HTERT RPE-1 (cell line): ENCODE data around the gene ABCA9.

Experiments used
- in situ Hi-C: fragments of 300-500 bp; cut with MboI; formaldehyde crosslinking; loops from 4 replicates; pipeline ENCODE4 v1.14.3; 2020; ENCODE audit warnings: low sequenced_read_pairs

The ABCA9 gene

GRCh38 chr17:69069226-69069750 lies 8.6 kb upstream of the ABCA9 start:
- in situ Hi-C loops, result no loop called here

GRCh38 chr17:69067274-69068047 lies 6.7 kb upstream of the ABCA9 start:
- in situ Hi-C loops, result no loop called here

- in situ Hi-C loops, result no loop called here
Observed at GRCh38 chr17:69066482-69066881, 5.8 kb upstream of the ABCA9 start.

- in situ Hi-C loops, result no loop called here
Observed at GRCh38 chr17:69065113-69065512, 4.4 kb upstream of the ABCA9 start.

- in situ Hi-C loops, result no loop called here
Observed at GRCh38 chr17:69064476-69064875, 3.7 kb upstream of the ABCA9 start.

GRCh38 chr17:69064001-69064400 lies 3.3 kb upstream of the ABCA9 start:
- in situ Hi-C loops, result no loop called here

GRCh38 chr17:69062860-69063581 lies 2.3 kb upstream of the ABCA9 start:
- in situ Hi-C loops, result no loop called here

- in situ Hi-C loops, result no loop called here
Observed at GRCh38 chr17:69061721-69062556, 1.2 kb upstream of the ABCA9 start.

- in situ Hi-C loops, result no loop called here
Observed at GRCh38 chr17:69059458-69060175, 1.1 kb downstream of the ABCA9 start.

GRCh38 chr17:69058165-69058564 lies 2.6 kb downstream of the ABCA9 start:
- in situ Hi-C loops, result no loop called here

GRCh38 chr17:69057280-69057679 lies 3.4 kb downstream of the ABCA9 start:
- in situ Hi-C loops, result no loop called here

GRCh38 chr17:69056179-69056823 lies 4.4 kb downstream of the ABCA9 start:
- in situ Hi-C loops, result no loop called here

GRCh38 chr17:69055334-69055733 lies 5.4 kb downstream of the ABCA9 start:
- in situ Hi-C loops, result no loop called here

- in situ Hi-C loops, result no loop called here
Observed at GRCh38 chr17:69050999-69051775, 9.5 kb downstream of the ABCA9 start.

- in situ Hi-C loops, result no loop called here
Observed at GRCh38 chr17:69048634-69049033, 12.1 kb downstream of the ABCA9 start.

GRCh38 chr17:69047368-69048263 lies 13.1 kb downstream of the ABCA9 start:
- in situ Hi-C loops, result no loop called here

GRCh38 chr17:69046121-69046807 lies 14.5 kb downstream of the ABCA9 start:
- in situ Hi-C loops, result no loop called here

GRCh38 chr17:69045646-69046045 lies 15.1 kb downstream of the ABCA9 start:
- in situ Hi-C loops, result no loop called here
